Fibroblast of mammary gland (primary cell): ENCODE measurements around the gene MED20.

Experiments used
- DNase-seq: peaks from one replicate; pipeline ENCODE4 v3.0.0-alpha.2; 2010; ENCODE audit warnings: low read depth
- H3K4me3 ChIP-seq: 2 replicates; pipeline ENCODE4 v1.5.1; 2011; ENCODE audit warnings: low read depth, mild to moderate bottlenecking, low read length, moderate library complexity; ENCODE audit not compliant: control insufficient read depth
- TF ChIP-seq, protein P1 (sequence below): conservative IDR thresholded peaks from 2 replicates; pipeline ENCODE4 v1.5.1; 2011; ENCODE audit warnings: low read depth, low read length, inconsistent platforms; ENCODE audit not compliant: control insufficient read depth, insufficient read depth

Gene MED20, protein sequence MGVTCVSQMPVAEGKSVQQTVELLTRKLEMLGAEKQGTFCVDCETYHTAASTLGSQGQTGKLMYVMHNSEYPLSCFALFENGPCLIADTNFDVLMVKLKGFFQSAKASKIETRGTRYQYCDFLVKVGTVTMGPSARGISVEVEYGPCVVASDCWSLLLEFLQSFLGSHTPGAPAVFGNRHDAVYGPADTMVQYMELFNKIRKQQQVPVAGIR

GRCh38 chr6:41920921-41921711 is at the start of gene MED20, which contains the start of gene BYSL:
Gene MED20 (minus strand): TSS chr6:41921139. CDS start chr6:41921018, 121 bp downstream.
Gene BYSL (plus strand): TSS chr6:41921499. CDS start chr6:41921563, 64 bp downstream.
- peak within 1 kb of the TSS; percentile 99 for H3K4me3 ChIP-seq
- DNase-seq: peak; percentile 95
- TF ChIP-seq, protein P1, sequence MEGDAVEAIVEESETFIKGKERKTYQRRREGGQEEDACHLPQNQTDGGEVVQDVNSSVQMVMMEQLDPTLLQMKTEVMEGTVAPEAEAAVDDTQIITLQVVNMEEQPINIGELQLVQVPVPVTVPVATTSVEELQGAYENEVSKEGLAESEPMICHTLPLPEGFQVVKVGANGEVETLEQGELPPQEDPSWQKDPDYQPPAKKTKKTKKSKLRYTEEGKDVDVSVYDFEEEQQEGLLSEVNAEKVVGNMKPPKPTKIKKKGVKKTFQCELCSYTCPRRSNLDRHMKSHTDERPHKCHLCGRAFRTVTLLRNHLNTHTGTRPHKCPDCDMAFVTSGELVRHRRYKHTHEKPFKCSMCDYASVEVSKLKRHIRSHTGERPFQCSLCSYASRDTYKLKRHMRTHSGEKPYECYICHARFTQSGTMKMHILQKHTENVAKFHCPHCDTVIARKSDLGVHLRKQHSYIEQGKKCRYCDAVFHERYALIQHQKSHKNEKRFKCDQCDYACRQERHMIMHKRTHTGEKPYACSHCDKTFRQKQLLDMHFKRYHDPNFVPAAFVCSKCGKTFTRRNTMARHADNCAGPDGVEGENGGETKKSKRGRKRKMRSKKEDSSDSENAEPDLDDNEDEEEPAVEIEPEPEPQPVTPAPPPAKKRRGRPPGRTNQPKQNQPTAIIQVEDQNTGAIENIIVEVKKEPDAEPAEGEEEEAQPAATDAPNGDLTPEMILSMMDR: peak; percentile 80

DNA sequence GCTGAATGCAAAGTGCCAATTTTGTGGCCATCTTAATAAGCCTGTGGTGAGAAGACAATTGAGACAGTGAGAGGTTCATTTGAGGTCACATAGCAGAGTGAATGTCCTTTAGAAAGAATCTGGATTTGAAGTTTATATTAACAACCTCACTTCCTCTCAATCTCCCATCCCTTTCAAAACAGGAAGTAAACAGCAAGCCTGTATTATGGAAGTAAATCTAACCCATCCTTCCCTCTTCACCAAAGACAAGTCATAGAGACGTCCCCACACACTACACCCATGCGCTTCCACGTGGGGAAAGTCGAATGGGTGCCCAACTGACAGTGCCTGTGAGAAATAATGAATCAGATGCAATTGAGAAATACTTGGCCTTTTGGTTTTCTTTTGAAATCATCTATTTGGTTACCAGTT is 49.5 kb upstream of the MED20 start:
- TF ChIP-seq, protein P1: no peak
- DNase-seq: peak; percentile 88
- H3K4me3 ChIP-seq: no peak overlapping the region

GRCh38 chr6:41967312-41968287 is 46.7 kb upstream of the MED20 start:
- TF ChIP-seq, protein P1: no peak
- peak; percentile 56 for DNase-seq
- H3K4me3 ChIP-seq: no peak overlapping the region

DNA sequence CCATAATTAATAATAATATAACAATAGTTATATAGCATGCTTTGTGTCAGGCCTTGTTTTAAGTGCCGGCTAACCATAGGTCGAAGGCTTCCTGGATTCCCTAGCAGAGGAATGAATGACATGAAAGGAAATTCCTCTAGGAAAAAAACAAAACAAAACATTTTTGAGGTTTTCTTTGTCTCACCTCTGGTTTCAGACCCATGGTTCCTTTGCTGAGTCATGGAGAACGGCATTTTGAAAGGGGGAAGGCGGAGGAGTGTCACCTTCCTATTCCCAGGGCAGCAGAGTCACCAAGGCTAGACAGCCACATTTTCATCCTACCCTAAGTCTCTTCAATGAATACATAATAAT is 46.0 kb upstream of the MED20 start:
- TF ChIP-seq, protein P1: no peak
- H3K4me3 ChIP-seq: no peak overlapping the region
- DNase-seq: peak; percentile 32

- TF ChIP-seq, protein P1: no peak
- H3K4me3 ChIP-seq: no peak overlapping the region
- no peak for DNase-seq
Observed at GRCh38 chr6:41966214-41966920, 45.4 kb upstream of the MED20 start.

GRCh38 chr6:41965429-41966213 is 44.7 kb upstream of the MED20 start:
- no peak for DNase-seq
- no peak overlapping the region for H3K4me3 ChIP-seq
- TF ChIP-seq, protein P1: no peak
